ENCODE measurements around the gene PEX10.

PEX10 gene

GRCh38 chr1:2378956-2379732 lies 33.2 kb downstream of the PEX10 start:
- Histone ChIP-seq H3K27me3 (ENCODE audit: control insufficient read depth, insufficient read depth, low read length) (no peaks in the 10 kb centered on the region), H3K9ac (ENCODE audit: low read length) (no peak overlapping the region), H3K9me3 (ENCODE audit: control insufficient read depth, insufficient read depth, low read depth, low read length) (no peaks in the 10 kb centered on the region), H3K4me1 (ENCODE audit: control insufficient read depth, insufficient read depth, low read length) (no peaks in the 10 kb centered on the region), H3K4me3 (ENCODE audit: low read depth, low read length) (no peak overlapping the region), H3K27ac (ENCODE audit: low read depth, low read length) (no peak overlapping the region), H3K36me3 (ENCODE audit: control insufficient read depth, insufficient read depth, low read length) (no peaks in the 10 kb centered on the region)

DNA sequence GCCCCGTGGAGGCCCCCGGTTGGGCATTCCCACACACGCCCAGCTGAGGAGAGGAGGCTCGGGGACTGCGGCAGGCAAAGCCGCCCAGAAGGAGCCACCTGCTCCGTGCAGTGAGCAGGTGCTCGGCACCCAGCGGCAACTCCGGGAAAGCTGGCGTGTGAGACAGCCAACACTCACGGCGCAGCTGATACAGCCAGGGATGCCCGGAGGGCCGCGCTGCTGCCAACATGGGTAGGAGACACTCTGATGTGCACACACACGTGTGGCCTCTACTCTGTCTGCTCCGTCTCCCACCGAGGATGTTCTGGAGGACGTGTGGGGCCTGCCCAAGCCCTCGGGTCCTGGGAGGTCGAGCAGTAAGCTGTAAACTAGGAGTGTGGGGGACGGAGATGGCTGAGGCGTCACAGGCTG lies 33.9 kb downstream of the PEX10 start:
- Histone ChIP-seq H3K36me3 (ENCODE audit: control insufficient read depth, insufficient read depth, low read length) (no peaks in the 10 kb centered on the region), H3K4me1 (ENCODE audit: control insufficient read depth, insufficient read depth, low read length) (no peaks in the 10 kb centered on the region), H3K4me3 (ENCODE audit: low read depth, low read length) (no peak overlapping the region), H3K27me3 (ENCODE audit: control insufficient read depth, insufficient read depth, low read length) (no peaks in the 10 kb centered on the region), H3K9ac (ENCODE audit: low read length) (no peak overlapping the region), H3K9me3 (ENCODE audit: control insufficient read depth, insufficient read depth, low read depth, low read length) (no peaks in the 10 kb centered on the region), H3K27ac (ENCODE audit: low read depth, low read length) (no peak overlapping the region)

- H3K27ac ChIP-seq (ENCODE audit: low read depth, low read length): no peak overlapping the region
- no peaks in the 10 kb centered on the region for H3K27me3 ChIP-seq (ENCODE audit: control insufficient read depth, insufficient read depth, low read length)
- no peaks in the 10 kb centered on the region for H3K9me3 ChIP-seq (ENCODE audit: control insufficient read depth, insufficient read depth, low read depth, low read length)
- no peak overlapping the region for H3K4me3 ChIP-seq (ENCODE audit: low read depth, low read length)
- H3K36me3 ChIP-seq (ENCODE audit: control insufficient read depth, insufficient read depth, low read length): no peaks in the 10 kb centered on the region
- H3K9ac ChIP-seq (ENCODE audit: low read length): no peak overlapping the region
- no peaks in the 10 kb centered on the region for H3K4me1 ChIP-seq (ENCODE audit: control insufficient read depth, insufficient read depth, low read length)
Observed at GRCh38 chr1:2377751-2378440, 34.5 kb downstream of the PEX10 start.

DNA sequence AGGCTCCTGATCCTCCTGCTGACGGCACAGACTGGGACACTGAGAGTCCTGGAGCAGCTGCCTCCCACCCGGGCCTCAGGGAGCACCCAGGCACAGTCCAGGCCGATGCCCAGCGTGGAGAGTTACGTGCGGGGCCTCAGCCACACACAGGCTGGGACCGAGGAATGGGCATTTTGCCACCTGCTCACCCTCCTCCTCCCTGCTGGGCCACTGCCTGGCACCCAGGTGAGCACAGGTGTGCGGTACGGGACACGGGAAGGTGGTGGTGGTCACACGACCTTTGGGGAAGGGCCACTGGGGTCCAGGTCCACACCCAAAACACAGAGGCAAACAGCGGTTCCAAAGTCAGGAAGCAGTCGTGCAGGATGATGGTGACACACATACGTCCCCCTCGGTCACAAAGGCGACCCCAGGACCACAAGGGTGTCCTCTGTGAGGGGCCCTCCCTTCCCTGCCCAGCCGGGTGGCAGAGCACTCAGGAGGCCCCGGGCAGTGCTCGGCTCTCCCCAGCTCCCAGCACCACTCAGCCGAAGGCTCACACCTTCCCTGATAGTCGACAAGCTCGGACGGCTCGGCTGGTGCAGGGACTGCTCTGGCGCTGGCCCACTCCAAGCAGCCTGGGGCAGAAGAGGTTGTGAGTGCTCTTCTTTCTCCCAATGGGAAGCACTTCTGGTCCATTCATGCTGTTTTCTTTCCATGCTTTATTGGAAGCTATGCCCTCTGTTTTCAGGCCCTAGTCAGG lies 35.3 kb downstream of the PEX10 start:
- Histone ChIP-seq H3K4me1 (ENCODE audit: control insufficient read depth, insufficient read depth, low read length) (no peaks in the 10 kb centered on the region), H3K27ac (ENCODE audit: low read depth, low read length) (no peak overlapping the region), H3K4me3 (ENCODE audit: low read depth, low read length) (no peak overlapping the region), H3K36me3 (ENCODE audit: control insufficient read depth, insufficient read depth, low read length) (no peaks in the 10 kb centered on the region), H3K9me3 (ENCODE audit: control insufficient read depth, insufficient read depth, low read depth, low read length) (no peaks in the 10 kb centered on the region), H3K27me3 (ENCODE audit: control insufficient read depth, insufficient read depth, low read length) (no peaks in the 10 kb centered on the region), H3K9ac (ENCODE audit: low read length) (no peak overlapping the region)

DNA sequence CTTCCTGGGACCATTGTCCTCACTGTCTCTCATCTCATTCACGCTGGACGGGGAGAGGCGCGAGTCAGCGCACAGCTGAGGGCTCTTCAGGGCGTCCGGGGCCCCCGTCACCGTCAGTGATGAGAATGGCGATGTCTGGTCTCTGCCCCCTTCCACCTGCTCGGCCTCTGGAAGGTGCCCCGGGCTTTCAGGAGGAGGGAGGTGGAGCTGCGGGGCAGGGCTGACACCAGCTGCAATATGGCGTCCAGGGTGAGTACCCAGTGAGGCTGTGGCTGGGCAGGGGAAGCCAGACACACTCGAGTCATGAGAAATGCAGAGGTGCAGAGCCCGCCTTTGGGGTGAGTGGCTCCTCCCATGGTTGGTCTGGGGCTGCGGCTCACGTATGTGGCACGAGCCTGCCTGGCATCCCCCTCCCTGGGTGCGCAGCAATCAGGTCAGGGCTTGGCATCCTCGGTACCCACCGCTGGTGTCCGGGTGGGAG lies 36.1 kb downstream of the PEX10 start:
- no peaks in the 10 kb centered on the region for H3K36me3 ChIP-seq (ENCODE audit: control insufficient read depth, insufficient read depth, low read length)
- no peaks in the 10 kb centered on the region for H3K27me3 ChIP-seq (ENCODE audit: control insufficient read depth, insufficient read depth, low read length)
- H3K4me3 ChIP-seq (ENCODE audit: low read depth, low read length): no peak overlapping the region
- H3K4me1 ChIP-seq (ENCODE audit: control insufficient read depth, insufficient read depth, low read length): no peaks in the 10 kb centered on the region
- no peak overlapping the region for H3K9ac ChIP-seq (ENCODE audit: low read length)
- H3K27ac ChIP-seq (ENCODE audit: low read depth, low read length): no peak overlapping the region
- no peaks in the 10 kb centered on the region for H3K9me3 ChIP-seq (ENCODE audit: control insufficient read depth, insufficient read depth, low read depth, low read length)

GRCh38 chr1:2375923-2376260 lies 36.5 kb downstream of the PEX10 start:
- Histone ChIP-seq H3K9ac (ENCODE audit: low read length) (no peak overlapping the region), H3K4me3 (ENCODE audit: low read depth, low read length) (no peak overlapping the region), H3K9me3 (ENCODE audit: control insufficient read depth, insufficient read depth, low read depth, low read length) (no peaks in the 10 kb centered on the region), H3K4me1 (ENCODE audit: control insufficient read depth, insufficient read depth, low read length) (no peaks in the 10 kb centered on the region), H3K36me3 (ENCODE audit: control insufficient read depth, insufficient read depth, low read length) (no peaks in the 10 kb centered on the region), H3K27me3 (ENCODE audit: control insufficient read depth, insufficient read depth, low read length) (no peaks in the 10 kb centered on the region), H3K27ac (ENCODE audit: low read depth, low read length) (no peak overlapping the region)

GRCh38 chr1:2375246-2375922 lies 37.0 kb downstream of the PEX10 start:
- Histone ChIP-seq H3K4me3 (ENCODE audit: low read depth, low read length) (no peak overlapping the region), H3K27ac (ENCODE audit: low read depth, low read length) (no peak overlapping the region), H3K36me3 (ENCODE audit: control insufficient read depth, insufficient read depth, low read length) (no peaks in the 10 kb centered on the region)

DNA sequence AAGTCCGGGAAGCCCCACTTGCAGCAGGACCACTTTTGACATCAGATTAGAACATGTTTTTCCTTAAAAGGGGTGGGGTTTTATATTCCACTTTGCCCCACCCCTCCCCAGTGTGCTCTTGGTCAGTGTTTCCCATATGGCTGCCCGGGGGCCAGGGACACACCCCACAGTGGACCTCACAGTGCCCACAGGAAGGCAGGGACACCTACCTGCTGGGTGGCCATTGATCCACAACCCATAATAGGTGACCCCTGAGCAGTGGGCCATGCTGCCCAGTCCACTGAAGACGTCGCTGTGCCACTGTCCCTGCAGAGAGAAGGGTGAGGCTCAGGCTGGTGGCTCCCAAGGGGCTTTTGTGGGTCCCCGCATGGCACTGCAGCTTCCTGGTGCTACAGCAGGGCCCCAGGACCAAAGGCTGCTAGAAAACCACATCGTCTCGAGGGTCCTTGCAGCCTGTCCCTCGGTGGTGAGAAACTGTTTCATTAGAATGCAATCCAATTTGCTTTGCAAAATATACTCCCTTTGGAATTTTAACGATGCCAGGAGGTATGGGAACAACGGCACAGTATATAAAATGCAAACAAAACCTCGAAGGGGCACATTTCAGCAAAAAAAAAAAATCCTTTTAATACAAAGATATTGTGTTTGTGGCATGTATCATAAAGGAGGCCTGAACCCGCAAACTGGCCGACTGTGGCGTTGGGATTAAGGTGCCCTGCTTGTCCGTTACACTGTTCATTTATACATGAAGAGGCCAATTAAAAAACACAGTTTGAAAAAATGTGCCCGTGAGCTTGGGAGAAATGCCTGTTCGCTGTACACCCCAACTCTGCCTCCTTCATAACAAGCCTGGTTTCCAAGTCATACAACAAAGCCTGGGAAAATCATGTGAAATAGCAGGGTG lies 37.9 kb downstream of the PEX10 start:
- no peaks in the 10 kb centered on the region for H3K9me3 ChIP-seq (ENCODE audit: control insufficient read depth, insufficient read depth, low read depth, low read length)
- no peaks in the 10 kb centered on the region for H3K27me3 ChIP-seq (ENCODE audit: control insufficient read depth, insufficient read depth, low read length)
- H3K4me3 ChIP-seq (ENCODE audit: low read depth, low read length): no peak overlapping the region
- H3K4me1 ChIP-seq (ENCODE audit: control insufficient read depth, insufficient read depth, low read length): no peaks in the 10 kb centered on the region
- no peaks in the 10 kb centered on the region for H3K36me3 ChIP-seq (ENCODE audit: control insufficient read depth, insufficient read depth, low read length)
- H3K9ac ChIP-seq (ENCODE audit: low read length): no peak overlapping the region
- no peak overlapping the region for H3K27ac ChIP-seq (ENCODE audit: low read depth, low read length)

More at GRCh38 chr1:2375246-2375922, 37.0 kb downstream of the PEX10 start:
- H3K9me3 ChIP-seq (ENCODE audit: control insufficient read depth, insufficient read depth, low read depth, low read length): no peaks in the 10 kb centered on the region
- H3K27me3 ChIP-seq (ENCODE audit: control insufficient read depth, insufficient read depth, low read length): no peaks in the 10 kb centered on the region
- no peak overlapping the region for H3K9ac ChIP-seq (ENCODE audit: low read length)
- no peaks in the 10 kb centered on the region for H3K4me1 ChIP-seq (ENCODE audit: control insufficient read depth, insufficient read depth, low read length)

GRCh38 chr1:2373551-2374251 lies 38.7 kb downstream of the PEX10 start:
- Histone ChIP-seq H3K9ac (ENCODE audit: low read length) (no peak overlapping the region), H3K27ac (ENCODE audit: low read depth, low read length) (no peak overlapping the region), H3K4me1 (ENCODE audit: control insufficient read depth, insufficient read depth, low read length) (no peaks in the 10 kb centered on the region), H3K27me3 (ENCODE audit: control insufficient read depth, insufficient read depth, low read length) (no peaks in the 10 kb centered on the region), H3K36me3 (ENCODE audit: control insufficient read depth, insufficient read depth, low read length) (no peaks in the 10 kb centered on the region), H3K9me3 (ENCODE audit: control insufficient read depth, insufficient read depth, low read depth, low read length) (no peaks in the 10 kb centered on the region), H3K4me3 (ENCODE audit: low read depth, low read length) (no peak overlapping the region)

Data from HUES6 (cell line).